CD14-positive monocyte (primary cell): ENCODE data around the gene FUT8. TPM values are rescaled to one million over a fixed set of nuclear protein-coding genes. Genes with fewer than 3 reads are reported as not detected.

Source experiments
- DNase-seq, 3 donors: peaks; one replicate each; pipeline ENCODE4 v3.0.0-alpha.2; 2011 to 2022
- H2AFZ ChIP-seq: 2 replicates; pipeline ENCODE4 v1.6.0; 2012; ENCODE audit warnings: mild to moderate bottlenecking, low read depth, low read length, inconsistent platforms; ENCODE audit not compliant: insufficient read depth, poor library complexity, severe bottlenecking
- H3K27ac ChIP-seq, 2 donors: 1 replicate in 1 of 2; 2 replicates in 1 of 2; pipeline ENCODE4 v1.5.1; 2012 to 2013; ENCODE audit warnings: low read length in 2 of 2, control low read depth in 1 of 2, inconsistent platforms in 1 of 2, low read depth in 1 of 2, mild to moderate bottlenecking in 1 of 2
- H3K27me3 ChIP-seq, 2 donors: one replicate each; pipeline versions ENCODE4 v1.6.0 to v1.6.1; 2011 to 2013; ENCODE audit warnings: low read length in 2 of 2; ENCODE audit not compliant: control insufficient read depth in 2 of 2, insufficient read depth in 2 of 2
- H3K36me3 ChIP-seq, 2 donors: replicated peaks in 1 of 2; 1 replicate in 1 of 2; 2 replicates in 1 of 2; pipeline versions ENCODE4 v1.5.1 to v1.6.1; 2012 to 2013; ENCODE audit warnings: low read length in 2 of 2, control low read depth in 1 of 2, inconsistent platforms in 1 of 2, mild to moderate bottlenecking in 1 of 2; ENCODE audit not compliant: insufficient read depth in 2 of 2, control insufficient read depth in 1 of 2
- H3K4me1 ChIP-seq, 2 donors: 1 replicate in 1 of 2; 2 replicates in 1 of 2; pipeline versions ENCODE4 v1.5.1 to v1.6.1; 2012 to 2013; ENCODE audit warnings: low read length in 2 of 2, control low read depth in 1 of 2, inconsistent platforms in 1 of 2, mild to moderate bottlenecking in 1 of 2, moderate library complexity in 1 of 2; ENCODE audit not compliant: insufficient read depth in 2 of 2, control insufficient read depth in 1 of 2
- H3K4me2 ChIP-seq: replicated peaks from 2 replicates; pipeline ENCODE3; 2012; ENCODE audit warnings: low read length, moderate library complexity, mild to moderate bottlenecking; ENCODE audit not compliant: poor library complexity, severe bottlenecking; ENCODE audit errors: extremely low read depth
- H3K4me3 ChIP-seq, 3 experiments: fragments of 200-600 bp in 1 of 3; sonication (generic) in 1 of 3; replicated peaks in 1 of 3; 1 replicate in 2 of 3; 2 replicates in 1 of 3; pipeline ENCODE4 v1.5.1; 2011 to 2013; ENCODE audit warnings: low read length in 3 of 3, mild to moderate bottlenecking in 3 of 3, control low read depth in 2 of 3, low read depth in 2 of 3, inconsistent platforms in 1 of 3, moderate library complexity in 1 of 3
- H3K79me2 ChIP-seq: 2 replicates; pipeline ENCODE4 v1.6.0; 2012; ENCODE audit warnings: mild to moderate bottlenecking, control low read depth, inconsistent platforms, low read length, moderate library complexity; ENCODE audit not compliant: insufficient read depth
- H3K9ac ChIP-seq: 2 replicates; pipeline ENCODE4 v1.6.0; 2017; ENCODE audit warnings: low read length, mild to moderate bottlenecking; ENCODE audit not compliant: insufficient read depth, poor library complexity, severe bottlenecking
- H3K9me3 ChIP-seq, 2 donors: replicated peaks in 1 of 2; 1 replicate in 1 of 2; 2 replicates in 1 of 2; pipeline versions ENCODE4 v1.5.1 to v1.6.1; 2012 to 2013; ENCODE audit warnings: low read length in 2 of 2, control low read depth in 1 of 2; ENCODE audit not compliant: control insufficient read depth in 1 of 2, insufficient read depth in 1 of 2
- H4K20me1 ChIP-seq: 2 replicates; pipeline ENCODE4 v1.6.0; 2012; ENCODE audit warnings: mild to moderate bottlenecking, low read length, control low read depth, moderate library complexity; ENCODE audit not compliant: insufficient read depth
- H3K27ac Mint-ChIP-seq, 7 donors: one replicate each; pipeline ENCODE4 v1.8.0; 2020; ENCODE audit warnings: mild to moderate bottlenecking in 7 of 7, mixed read lengths in 7 of 7, moderate library complexity in 6 of 7, inconsistent platforms in 2 of 7
- H3K27me3 Mint-ChIP-seq, 3 donors: one replicate each; pipeline ENCODE4 v1.8.0; 2021 to 2022; ENCODE audit warnings: low read depth in 3 of 3, mild to moderate bottlenecking in 3 of 3, mixed read lengths in 3 of 3, moderate library complexity in 3 of 3, inconsistent platforms in 1 of 3
- H3K36me3 Mint-ChIP-seq, 2 donors: one replicate each; pipeline ENCODE4 v1.8.0; 2020; ENCODE audit warnings: mixed read lengths in 2 of 2, inconsistent platforms in 1 of 2, mild to moderate bottlenecking in 1 of 2
- H3K4me1 Mint-ChIP-seq: one replicate; pipeline ENCODE4 v1.8.0; 2020; ENCODE audit warnings: mild to moderate bottlenecking, mixed read lengths
- H3K4me3 Mint-ChIP-seq, 2 donors: one replicate each; pipeline ENCODE4 v1.8.0; 2020; ENCODE audit warnings: mild to moderate bottlenecking in 2 of 2, mixed read lengths in 2 of 2, moderate library complexity in 1 of 2
- H3K9me3 Mint-ChIP-seq, 7 donors: one replicate each; pipeline ENCODE4 v1.8.0; 2020 to 2022; ENCODE audit warnings: mixed read lengths in 7 of 7, mild to moderate bottlenecking in 6 of 7, moderate library complexity in 6 of 7, inconsistent platforms in 2 of 7
- WGBS: methylation state at CpG from one replicate; pipeline ENCODE4 v1.1.5; 2013; ENCODE audit warnings: missing lambda C conversion rate; ENCODE audit not compliant: insufficient coverage; 5-methylcytosine and 5-hydroxymethylcytosine counted together
- intact Hi-C, 2 donors: fragments of 100-400 bp; cut with micrococcal nuclease; formaldehyde crosslinking; loops; one replicate each; pipeline versions ENCODE4 v1.15.0 to v1.15.1; 2023
- polyA plus RNA-seq, 3 donors: library from polyadenylated mRNA; depleted of rRNA in 1 of 3; unstranded in 2 of 3; stranded (reverse) in 1 of 3; fragments of 300-500 nt in 2 of 3; fragments of >200 nt in 1 of 3; fragmentation: Illumina TruSeq in 2 of 3; gene quantifications; 1 replicate in 2 of 3; 2 replicates in 1 of 3; pipeline ENCODE4 v1.2.3, GENCODE V29; 2012 to 2021
- TF ChIP-seq, protein P1 (sequence below): fragments of 200-600 bp; IDR thresholded peaks from one replicate; pipeline ENCODE4 v1.8.0; 2022; ENCODE audit warnings: antibody characterized with exemption, mild to moderate bottlenecking

Gene FUT8
- polyA plus RNA-seq, 3 donors, result 1.6 to 5.1 (median 5.0) TPM

DNA sequence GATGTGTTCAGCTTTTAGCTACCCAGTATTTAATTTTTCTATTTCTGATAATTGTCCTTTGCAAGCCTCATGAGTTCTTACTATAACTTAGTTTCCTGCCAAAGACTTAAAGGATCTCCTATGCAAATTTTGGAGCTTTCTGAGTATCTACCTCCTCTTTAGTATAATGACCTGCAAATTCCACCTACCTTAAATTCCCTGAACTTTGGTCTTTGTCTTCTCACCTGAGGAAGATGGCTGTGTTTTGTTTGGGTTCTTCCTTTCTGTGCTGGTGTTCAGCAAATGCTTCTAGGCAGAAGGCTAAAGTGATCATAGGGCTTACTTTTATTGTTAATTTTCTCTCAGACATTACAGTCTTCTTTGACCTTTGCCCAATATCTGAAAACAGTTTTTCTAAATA is 142.8 kb downstream of the FUT8 start:
- no peaks in the 10 kb centered on the region for H3K79me2 ChIP-seq
- no peaks in the 10 kb centered on the region for H3K4me1 ChIP-seq
- H3K27ac ChIP-seq, result no peak overlapping the region
- H3K4me1 Mint-ChIP-seq, result no peaks in the 10 kb centered on the region
- TF ChIP-seq, protein P1, sequence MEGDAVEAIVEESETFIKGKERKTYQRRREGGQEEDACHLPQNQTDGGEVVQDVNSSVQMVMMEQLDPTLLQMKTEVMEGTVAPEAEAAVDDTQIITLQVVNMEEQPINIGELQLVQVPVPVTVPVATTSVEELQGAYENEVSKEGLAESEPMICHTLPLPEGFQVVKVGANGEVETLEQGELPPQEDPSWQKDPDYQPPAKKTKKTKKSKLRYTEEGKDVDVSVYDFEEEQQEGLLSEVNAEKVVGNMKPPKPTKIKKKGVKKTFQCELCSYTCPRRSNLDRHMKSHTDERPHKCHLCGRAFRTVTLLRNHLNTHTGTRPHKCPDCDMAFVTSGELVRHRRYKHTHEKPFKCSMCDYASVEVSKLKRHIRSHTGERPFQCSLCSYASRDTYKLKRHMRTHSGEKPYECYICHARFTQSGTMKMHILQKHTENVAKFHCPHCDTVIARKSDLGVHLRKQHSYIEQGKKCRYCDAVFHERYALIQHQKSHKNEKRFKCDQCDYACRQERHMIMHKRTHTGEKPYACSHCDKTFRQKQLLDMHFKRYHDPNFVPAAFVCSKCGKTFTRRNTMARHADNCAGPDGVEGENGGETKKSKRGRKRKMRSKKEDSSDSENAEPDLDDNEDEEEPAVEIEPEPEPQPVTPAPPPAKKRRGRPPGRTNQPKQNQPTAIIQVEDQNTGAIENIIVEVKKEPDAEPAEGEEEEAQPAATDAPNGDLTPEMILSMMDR, result no peak
- H3K4me3 ChIP-seq, result no peak overlapping the region
- H3K36me3 ChIP-seq, result no peaks in the 10 kb centered on the region
- H3K36me3 Mint-ChIP-seq, result no peaks in the 10 kb centered on the region
- H3K9me3 Mint-ChIP-seq, result no peaks in the 10 kb centered on the region
- no peaks in the 10 kb centered on the region for H3K27me3 ChIP-seq
- H4K20me1 ChIP-seq, result no peaks in the 10 kb centered on the region
- DNase-seq, result no peak
- no peak overlapping the region for H3K27ac Mint-ChIP-seq
- H3K27me3 Mint-ChIP-seq, result no peaks in the 10 kb centered on the region
- no peaks in the 10 kb centered on the region for H3K9me3 ChIP-seq
- no peak overlapping the region for H2AFZ ChIP-seq
- intact Hi-C loops, result no loop called here
- H3K4me2 ChIP-seq, result no peak overlapping the region
- no peak overlapping the region for H3K4me3 Mint-ChIP-seq
- H3K9ac ChIP-seq, result no peak overlapping the region

DNA sequence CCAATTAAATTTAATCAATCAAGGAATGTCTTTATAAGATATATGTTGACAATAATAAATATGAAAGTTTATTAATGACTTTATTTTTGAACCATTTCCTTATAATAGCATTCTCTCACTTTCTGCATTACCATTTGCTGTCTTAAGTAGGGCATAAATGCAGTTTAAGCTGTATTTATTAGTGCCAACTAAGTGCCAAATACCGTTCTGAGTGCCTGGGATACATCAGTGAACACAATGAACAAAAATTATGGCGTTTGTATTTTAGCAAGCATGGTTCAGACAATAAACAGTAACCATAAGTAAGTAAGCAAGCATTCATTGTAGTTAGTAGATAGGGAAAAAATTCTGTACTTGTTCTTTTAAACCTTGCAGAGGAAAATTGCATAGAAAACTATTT is 145.8 kb downstream of the FUT8 start:
- no peak overlapping the region for H3K4me3 Mint-ChIP-seq
- Histone ChIP-seq H3K4me3 (no peak overlapping the region), H3K4me2 (no peak overlapping the region), H3K27me3 (no peaks in the 10 kb centered on the region), H3K4me1 (no peaks in the 10 kb centered on the region), H3K9ac (no peak overlapping the region), H3K79me2 (no peaks in the 10 kb centered on the region), H3K36me3 (no peaks in the 10 kb centered on the region), H2AFZ (no peak overlapping the region), H3K9me3 (no peaks in the 10 kb centered on the region), H4K20me1 (no peaks in the 10 kb centered on the region), H3K27ac (no peak overlapping the region)
- no peaks in the 10 kb centered on the region for H3K9me3 Mint-ChIP-seq
- peaks cover 0 to 3% of the 10 kb centered on the region in 2 donors for H3K36me3 Mint-ChIP-seq
- no peaks in the 10 kb centered on the region for H3K4me1 Mint-ChIP-seq
- intact Hi-C loops, result no loop called here
- H3K27me3 Mint-ChIP-seq, result no peaks in the 10 kb centered on the region
- H3K27ac Mint-ChIP-seq, result no peak overlapping the region
- 86% methylated on average over 1 of the region's 2 CpGs for WGBS
- DNase-seq, result no peak
- TF ChIP-seq, protein P1, result no peak
